ENCODE measurements around the gene OSGEP. TPM values are rescaled to one million over a fixed set of nuclear protein-coding genes. Genes with fewer than 3 reads are reported as not detected.

The OSGEP gene
- total and polyA plus RNA-seq, 7 donors = 21.0 to 65.6 (median 41.3) TPM

DNA sequence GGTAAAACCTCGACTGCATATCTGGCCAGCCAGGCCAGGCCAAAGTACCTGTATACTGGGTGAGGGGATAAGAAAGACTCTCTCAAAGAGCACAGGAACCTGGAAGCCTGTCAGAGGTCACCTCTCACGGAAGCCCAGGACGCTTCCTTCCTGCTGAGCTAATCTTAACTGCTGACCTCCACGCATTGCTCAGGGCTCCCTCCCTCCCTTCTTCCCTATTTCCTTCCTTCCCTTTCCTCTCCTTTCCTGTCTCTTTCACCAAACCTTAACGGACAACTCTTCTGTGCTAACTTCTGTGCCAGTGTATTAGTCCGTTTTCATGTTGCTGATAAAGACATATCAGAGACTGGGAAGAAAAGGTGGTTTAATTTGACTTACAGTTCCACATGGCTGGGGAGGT lies 36.0 kb upstream of the OSGEP start:
- no peak for DNase-seq
- intact Hi-C loops (cut with DNase I) = no loop called here
- H3K27me3 ChIP-seq = no peaks in the 10 kb centered on the region
- no peaks in the 10 kb centered on the region for H3K9me3 ChIP-seq
- no peaks in the 10 kb centered on the region for H3K36me3 ChIP-seq
- H3K27ac ChIP-seq = no peak overlapping the region
- WGBS, 2 donors = 64 to 68% methylated on average over 6 of the region's 6 CpGs
- H3K4me3 ChIP-seq = no peak overlapping the region
- TF ChIP-seq POLR2A (IDR thresholded peaks at IDR 0.05) = no peak
- no peak for TF ChIP-seq POLR2AphosphoS5 (IDR thresholded peaks at IDR 0.05)
- TF ChIP-seq CTCF (IDR thresholded peaks at IDR 0.05) = no peak
- no peak for TF ChIP-seq EP300 (IDR thresholded peaks at IDR 0.05)
- no peaks in the 10 kb centered on the region for H3K4me1 ChIP-seq

GRCh38 chr14:20489093-20489994 lies 34.7 kb upstream of the OSGEP start:
- H3K9me3 ChIP-seq = no peaks in the 10 kb centered on the region
- TF ChIP-seq POLR2AphosphoS5 (IDR thresholded peaks at IDR 0.05) = no peak
- TF ChIP-seq EP300 (IDR thresholded peaks at IDR 0.05) = no peak
- no peak for TF ChIP-seq CTCF (IDR thresholded peaks at IDR 0.05)
- TF ChIP-seq POLR2A (IDR thresholded peaks at IDR 0.05) = no peak
- WGBS, 2 donors = 52 to 65% methylated on average over 6 of the region's 6 CpGs
- no peaks in the 10 kb centered on the region for H3K4me1 ChIP-seq
- no peaks in the 10 kb centered on the region for H3K27me3 ChIP-seq
- H3K27ac ChIP-seq = no peak overlapping the region
- no peaks in the 10 kb centered on the region for H3K36me3 ChIP-seq
- no peak overlapping the region for H3K4me3 ChIP-seq
- DNase-seq = no peak
- intact Hi-C loops (cut with DNase I) = no loop called here

GRCh38 chr14:20487396-20487725 lies 32.7 kb upstream of the OSGEP start:
- Histone ChIP-seq H3K4me3 (no peak overlapping the region), H3K27me3 (no peaks in the 10 kb centered on the region), H3K27ac (no peak overlapping the region), H3K4me1 (no peaks in the 10 kb centered on the region), H3K9me3 (no peaks in the 10 kb centered on the region), H3K36me3 (no peaks in the 10 kb centered on the region)
- no peak for TF ChIP-seq CTCF (IDR thresholded peaks at IDR 0.05)
- TF ChIP-seq POLR2AphosphoS5 (IDR thresholded peaks at IDR 0.05) = no peak
- no peak for TF ChIP-seq POLR2A (IDR thresholded peaks at IDR 0.05)
- no peak for TF ChIP-seq EP300 (IDR thresholded peaks at IDR 0.05)
- intact Hi-C loops (cut with DNase I) = no loop called here
- no peak for DNase-seq

DNA sequence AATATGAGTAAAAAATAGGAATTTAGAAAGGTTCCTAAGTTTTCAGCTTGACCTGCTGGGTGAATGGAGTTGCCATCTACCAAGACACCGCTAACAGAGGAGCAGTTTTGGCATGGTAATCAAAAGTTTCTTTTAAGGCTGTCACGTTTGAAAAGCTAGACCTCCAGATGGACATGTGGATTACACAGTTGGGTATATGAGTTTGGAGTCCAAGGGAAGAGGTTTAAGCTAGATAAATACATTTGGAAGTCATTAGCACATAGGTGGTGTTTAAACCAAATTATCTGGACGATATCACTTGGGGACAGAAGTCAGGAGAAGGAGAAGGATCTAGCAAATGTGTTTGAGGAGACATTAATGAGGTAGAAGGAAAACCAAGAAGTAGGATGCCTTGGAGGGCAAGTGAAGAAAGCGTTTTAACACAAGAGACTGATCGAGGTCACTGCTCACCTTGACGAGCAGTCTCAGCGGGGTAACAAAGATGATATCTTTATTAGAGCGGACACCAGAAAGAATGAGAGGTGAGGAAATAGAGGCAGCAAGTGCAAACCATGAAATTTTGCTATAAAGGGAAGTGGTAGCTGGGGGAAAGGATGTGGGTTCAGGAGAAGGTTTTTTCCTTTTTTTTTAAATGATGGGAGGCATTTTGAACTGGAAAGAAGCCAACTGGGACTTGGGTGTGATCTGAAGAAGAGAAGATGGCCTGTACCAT lies 32.2 kb upstream of the OSGEP start:
- Histone ChIP-seq H3K36me3 (no peaks in the 10 kb centered on the region), H3K9me3 (no peaks in the 10 kb centered on the region), H3K4me3 (no peak overlapping the region), H3K27me3 (no peaks in the 10 kb centered on the region), H3K4me1 (no peaks in the 10 kb centered on the region), H3K27ac (no peak overlapping the region)
- 69 to 86% methylated on average over 8 of the region's 8 CpGs for WGBS, 2 donors
- intact Hi-C loops (cut with DNase I) = no loop called here
- no peak for DNase-seq
- TF ChIP-seq CTCF (IDR thresholded peaks at IDR 0.05) (no peak), POLR2A (IDR thresholded peaks at IDR 0.05) (no peak), EP300 (IDR thresholded peaks at IDR 0.05) (no peak), POLR2AphosphoS5 (IDR thresholded peaks at IDR 0.05) (no peak)

Data from sigmoid colon (tissue), 7 donors.